Fibroblast of lung (primary cell): ENCODE measurements around the gene OLIG1.

Source experiments
- CTCF ChIP-seq, 2 donors: IDR thresholded peaks in 1 of 2; conservative IDR thresholded peaks in 1 of 2; 1 replicate in 1 of 2; 2 replicates in 1 of 2; pipeline ENCODE4 v1.5.1; 2011 to 2012; ENCODE audit warnings: low read length in 2 of 2, control low read depth in 1 of 2, inconsistent platforms in 1 of 2, low read depth in 1 of 2, mild to moderate bottlenecking in 1 of 2
- EZH2 ChIP-seq: IDR thresholded peaks from 2 replicates; pipeline ENCODE4 v1.5.1; 2012; ENCODE audit warnings: low read length, control low read depth, mild to moderate bottlenecking; ENCODE audit errors: missing control alignments

- no peak for TF ChIP-seq CTCF (conservative IDR thresholded peaks at IDR 0.05 in 1 of 2, IDR thresholded peaks at IDR 0.05 in 1 of 2; ENCODE audit: low read depth in 1 of 2, low read length in 2 of 2)
- TF ChIP-seq EZH2: no peak
Measured at GRCh38 chr21:33067457-33067856, 2.5 kb upstream of the OLIG1 start.
